ENCODE measurements around the gene OTULIN. TPM values are rescaled to one million over a fixed set of nuclear protein-coding genes. Genes with fewer than 3 reads are reported as not detected.

OTULIN gene
- total RNA-seq, 2 donors from 2014 or later, result 19.7 to 37.6 TPM

DNA sequence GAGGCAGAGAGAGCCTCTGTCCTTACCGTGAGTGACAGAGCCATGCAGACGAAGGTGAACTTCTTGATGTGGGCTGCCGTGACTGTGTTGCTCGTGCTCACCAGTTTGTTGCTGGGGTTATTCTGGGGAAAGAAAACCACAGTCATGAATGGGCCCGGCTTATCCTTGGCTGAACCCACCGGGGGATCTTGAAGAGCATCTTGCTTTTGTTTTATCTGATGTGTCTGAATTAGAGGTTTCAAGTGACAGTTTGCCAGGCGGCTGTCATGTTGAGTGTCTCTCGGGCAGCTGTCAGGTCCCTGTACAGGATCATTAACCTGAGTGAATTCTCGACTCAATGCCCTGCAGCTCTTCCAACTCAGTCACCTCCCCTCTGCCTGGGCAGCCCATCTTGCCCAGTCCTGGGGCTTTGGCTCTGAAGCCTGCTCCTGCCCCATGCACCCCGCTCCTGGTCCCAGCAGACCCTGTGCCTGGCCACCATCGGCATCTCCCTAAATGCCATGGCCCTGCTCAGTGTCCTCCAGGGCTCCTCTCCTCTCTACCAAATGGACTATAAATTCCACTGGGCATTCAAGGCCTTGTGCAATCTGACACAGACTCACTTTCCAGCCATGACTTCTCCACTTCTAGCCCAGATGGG, 77.4 kb downstream of the OTULIN start:
- no peak overlapping the region for H3K27ac ChIP-seq
- H3K4me1 ChIP-seq, result no peaks in the 10 kb centered on the region
- no peaks in the 10 kb centered on the region for H3K9me3 ChIP-seq
- ATAC-seq, result no peak
- no peaks in the 10 kb centered on the region for H3K27me3 ChIP-seq
- H3K36me3 ChIP-seq (replicated peaks in 1 of 2; ENCODE audit: insufficient read depth in 1 of 2, low read depth in 2 of 2), result no peaks in the 10 kb centered on the region
- no peak for DNase-seq
- no peak for TF ChIP-seq POLR2A (IDR thresholded peaks at IDR 0.05)
- TF ChIP-seq, protein P1, sequence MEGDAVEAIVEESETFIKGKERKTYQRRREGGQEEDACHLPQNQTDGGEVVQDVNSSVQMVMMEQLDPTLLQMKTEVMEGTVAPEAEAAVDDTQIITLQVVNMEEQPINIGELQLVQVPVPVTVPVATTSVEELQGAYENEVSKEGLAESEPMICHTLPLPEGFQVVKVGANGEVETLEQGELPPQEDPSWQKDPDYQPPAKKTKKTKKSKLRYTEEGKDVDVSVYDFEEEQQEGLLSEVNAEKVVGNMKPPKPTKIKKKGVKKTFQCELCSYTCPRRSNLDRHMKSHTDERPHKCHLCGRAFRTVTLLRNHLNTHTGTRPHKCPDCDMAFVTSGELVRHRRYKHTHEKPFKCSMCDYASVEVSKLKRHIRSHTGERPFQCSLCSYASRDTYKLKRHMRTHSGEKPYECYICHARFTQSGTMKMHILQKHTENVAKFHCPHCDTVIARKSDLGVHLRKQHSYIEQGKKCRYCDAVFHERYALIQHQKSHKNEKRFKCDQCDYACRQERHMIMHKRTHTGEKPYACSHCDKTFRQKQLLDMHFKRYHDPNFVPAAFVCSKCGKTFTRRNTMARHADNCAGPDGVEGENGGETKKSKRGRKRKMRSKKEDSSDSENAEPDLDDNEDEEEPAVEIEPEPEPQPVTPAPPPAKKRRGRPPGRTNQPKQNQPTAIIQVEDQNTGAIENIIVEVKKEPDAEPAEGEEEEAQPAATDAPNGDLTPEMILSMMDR (IDR thresholded peaks at IDR 0.05), result no peak
- intact Hi-C loops (cut with DNase I), result no loop called here
- no peak overlapping the region for H3K4me3 ChIP-seq
- WGBS, 2 donors, result 92 to 95% methylated on average over 11 of the region's 11 CpGs

DNA sequence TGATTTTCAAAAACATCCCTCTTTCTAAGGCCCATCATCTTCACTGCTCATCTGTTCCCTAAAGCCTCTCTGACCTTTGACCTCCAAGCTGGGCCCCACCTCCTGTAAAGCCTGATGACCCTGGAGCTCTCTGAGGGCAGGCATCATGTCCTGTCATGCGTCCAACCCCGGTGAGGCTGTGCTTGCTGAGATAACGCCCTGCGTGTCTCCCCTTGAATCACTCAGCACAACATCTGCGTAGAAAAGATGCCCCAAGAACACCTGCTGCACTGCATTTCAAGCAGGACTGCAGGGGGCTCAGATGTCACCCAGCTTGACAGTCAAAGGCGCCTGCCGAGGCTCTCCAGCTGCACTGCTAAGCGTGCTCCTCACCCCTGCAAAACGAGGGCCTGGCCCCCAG, 78.0 kb downstream of the OTULIN start:
- ATAC-seq (no peak), DNase-seq (no peak)
- Histone ChIP-seq H3K4me1 (no peaks in the 10 kb centered on the region), H3K27ac (no peak overlapping the region), H3K36me3 (replicated peaks in 1 of 2; ENCODE audit: insufficient read depth in 1 of 2, low read depth in 2 of 2) (no peaks in the 10 kb centered on the region), H3K4me3 (no peak overlapping the region), H3K9me3 (no peaks in the 10 kb centered on the region), H3K27me3 (no peaks in the 10 kb centered on the region)
- 84 to 89% methylated on average over 9 of the region's 9 CpGs for WGBS, 2 donors
- intact Hi-C loops (cut with DNase I), result no loop called here
- no peak for TF ChIP-seq POLR2A (IDR thresholded peaks at IDR 0.05)

DNA sequence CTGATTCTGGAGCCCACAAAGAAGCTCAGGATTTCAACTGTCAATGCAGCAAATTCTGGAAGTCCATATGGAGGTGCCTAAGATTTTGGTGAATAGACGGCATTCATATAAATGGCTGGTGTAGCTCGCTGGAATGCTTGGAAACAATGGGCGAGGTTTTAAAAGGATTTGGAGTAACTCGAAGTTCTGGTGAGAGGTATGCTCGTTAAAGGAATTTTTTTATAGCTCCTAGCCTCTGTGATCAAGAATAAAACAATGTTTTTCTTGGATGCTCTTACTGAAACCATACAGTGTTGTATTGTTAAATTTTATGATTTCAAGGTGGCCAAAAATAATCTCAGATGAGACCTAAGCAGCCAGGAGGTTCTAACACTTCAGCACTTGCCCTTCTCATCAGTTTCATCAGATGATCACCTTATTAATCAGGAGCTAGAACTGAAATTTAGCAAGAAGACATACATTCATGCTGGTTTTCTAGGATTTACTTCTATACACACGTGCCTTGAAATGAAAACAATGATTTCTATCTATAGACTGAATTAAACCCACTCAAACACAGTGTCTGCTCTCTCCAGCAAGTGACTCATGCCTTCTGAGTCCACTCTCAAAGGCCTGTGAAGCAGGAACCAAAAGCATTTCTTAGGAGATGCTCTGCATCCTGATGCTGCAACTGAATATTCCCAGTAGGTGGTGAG, 79.2 kb downstream of the OTULIN start:
- 81 to 83% methylated on average over 6 of the region's 6 CpGs for WGBS, 2 donors
- ATAC-seq (no peak), DNase-seq (no peak)
- Histone ChIP-seq H3K36me3 (replicated peaks in 1 of 2; ENCODE audit: insufficient read depth in 1 of 2, low read depth in 2 of 2) (no peaks in the 10 kb centered on the region), H3K4me1 (no peaks in the 10 kb centered on the region), H3K27me3 (no peaks in the 10 kb centered on the region), H3K9me3 (no peaks in the 10 kb centered on the region), H3K4me3 (no peak overlapping the region), H3K27ac (no peak overlapping the region)
- intact Hi-C loops (cut with DNase I), result no loop called here
- TF ChIP-seq, protein P1 (IDR thresholded peaks at IDR 0.05), result no peak
- no peak for TF ChIP-seq POLR2A (IDR thresholded peaks at IDR 0.05)

DNA sequence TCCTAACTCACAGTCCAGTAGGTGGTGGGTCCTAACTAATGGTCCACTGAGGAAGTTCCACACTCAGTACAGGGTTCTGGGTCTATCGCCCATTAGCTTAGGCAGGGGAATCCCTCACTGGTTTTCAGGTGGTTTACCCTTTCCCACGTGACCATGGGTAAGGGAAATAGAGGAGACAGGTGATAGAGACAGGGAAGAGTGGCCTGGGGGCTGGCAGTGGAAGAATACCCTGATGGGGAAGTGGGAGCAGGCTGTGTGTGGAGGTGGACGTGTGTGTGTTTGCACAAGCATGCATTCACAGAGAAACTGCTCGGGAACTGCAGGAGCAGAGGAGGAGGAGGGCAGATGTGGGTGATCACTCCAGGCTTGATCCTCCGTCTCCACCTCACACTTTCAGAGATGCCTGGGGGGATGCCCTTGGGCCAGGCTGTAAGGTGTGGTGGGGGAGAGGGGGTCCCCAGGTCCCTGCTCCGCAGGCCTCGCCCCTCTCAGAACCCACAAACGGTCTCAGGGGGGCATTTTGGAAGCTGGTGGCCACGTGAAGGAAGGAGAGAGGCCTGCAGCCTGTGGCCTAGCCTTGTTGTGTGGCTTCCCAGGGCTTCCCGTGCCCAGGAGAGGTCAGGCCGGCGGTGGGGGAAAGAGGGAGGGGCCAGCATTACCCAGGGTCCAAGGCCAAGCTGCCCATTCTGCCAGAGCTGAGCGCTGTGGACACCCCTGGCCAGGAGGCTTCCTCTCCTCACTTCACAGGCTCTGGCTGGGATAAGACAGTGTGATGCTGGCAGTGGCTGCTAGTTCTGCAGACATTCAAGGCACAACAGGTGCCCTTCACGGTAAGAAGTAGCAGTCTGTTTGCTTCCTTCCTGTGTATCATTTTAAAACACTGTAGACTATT, 80.0 kb downstream of the OTULIN start:
- DNase-seq, result no peak
- 74 to 80% methylated on average over 12 to 13 of the region's 14 CpGs for WGBS, 2 donors
- ATAC-seq, result no peak
- intact Hi-C loops (cut with DNase I), result no loop called here
- H3K27ac ChIP-seq, result no peak overlapping the region
- H3K4me1 ChIP-seq, result no peaks in the 10 kb centered on the region
- no peaks in the 10 kb centered on the region for H3K36me3 ChIP-seq (replicated peaks in 1 of 2; ENCODE audit: insufficient read depth in 1 of 2, low read depth in 2 of 2)
- H3K27me3 ChIP-seq, result no peaks in the 10 kb centered on the region
- H3K9me3 ChIP-seq, result no peaks in the 10 kb centered on the region
- no peak overlapping the region for H3K4me3 ChIP-seq
- TF ChIP-seq, protein P1 (IDR thresholded peaks at IDR 0.05), result no peak
- no peak for TF ChIP-seq POLR2A (IDR thresholded peaks at IDR 0.05)

DNA sequence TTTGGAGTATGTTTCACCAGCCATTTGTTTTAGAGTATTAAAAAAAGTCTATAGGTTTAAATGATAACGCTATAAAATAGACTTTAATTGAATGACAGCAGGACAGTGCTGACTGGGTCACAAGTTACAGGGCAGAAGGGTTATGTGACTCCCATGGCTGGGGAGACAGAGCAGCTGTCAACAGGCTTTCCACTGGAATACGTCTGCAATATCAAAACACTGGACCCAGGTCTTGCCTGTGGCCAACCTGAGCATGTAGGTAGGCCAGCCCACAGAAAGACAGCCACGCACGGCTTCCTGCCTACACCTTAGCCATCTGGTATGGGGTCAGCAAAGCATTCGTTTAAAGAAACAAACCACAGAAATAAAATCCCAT, 80.7 kb downstream of the OTULIN start:
- TF ChIP-seq, protein P1 (IDR thresholded peaks at IDR 0.05), result no peak
- TF ChIP-seq POLR2A (IDR thresholded peaks at IDR 0.05), result no peak
- 73 to 87% methylated on average over 5 of the region's 5 CpGs for WGBS, 2 donors
- Histone ChIP-seq H3K36me3 (replicated peaks in 1 of 2; ENCODE audit: insufficient read depth in 1 of 2, low read depth in 2 of 2) (no peaks in the 10 kb centered on the region), H3K4me3 (no peak overlapping the region), H3K27me3 (no peaks in the 10 kb centered on the region), H3K9me3 (no peaks in the 10 kb centered on the region), H3K4me1 (no peaks in the 10 kb centered on the region), H3K27ac (no peak overlapping the region)
- intact Hi-C loops (cut with DNase I), result no loop called here
- DNase-seq, result no peak
- ATAC-seq, result no peak
